H1 (cell line): ENCODE measurements around the gene PROKR1. TPM values are rescaled to one million over a fixed set of nuclear protein-coding genes. Genes with fewer than 3 reads are reported as not detected.

Experiments used
- CBX5 ChIP-seq: fragments of 300-800, 300-1000 bp; sonication (generic); IDR thresholded peaks from 2 replicates; pipeline ENCODE4 v1.7.1; 2016; ENCODE audit warnings: antibody characterized with exemption, low read length, low read depth
- TBP ChIP-seq: IDR thresholded peaks from 2 replicates; pipeline ENCODE4 v1.6.1; 2011; ENCODE audit warnings: low read depth, low read length, improper control_type of control experiment
- polyA plus RNA-seq, 7 experiments: library from polyadenylated mRNA; depleted of rRNA in 3 of 7; stranded (reverse) in 5 of 7; unstranded in 2 of 7; fragments of >200 nt in 5 of 7; fragments of 200-250 nt in 2 of 7; gene quantifications; 1 replicate in 5 of 7; 2 replicates in 1 of 7; 4 replicates in 1 of 7; pipeline versions ENCODE4 v1.2.1 to v1.2.3, GENCODE V29; 2011 to 2013; ENCODE audit warnings: missing spikeins in 2 of 7, mixed read lengths in 2 of 7
- total RNA-seq: library from RNA; stranded (reverse); fragmentation: NEBNext Ultra II Directional; extraction: Animal tissue kit (Norgen Biotek cat#: 25700); gene quantifications from 2 replicates; pipeline ENCODE4 v1.2.1, GENCODE V29; 2021

The PROKR1 gene
- total and polyA plus RNA-seq, 2 of the 8 experiments (the other 6 are each of a cell fraction or from before 2014, with no cell fraction given): 1.8 to 3.9 TPM

DNA sequence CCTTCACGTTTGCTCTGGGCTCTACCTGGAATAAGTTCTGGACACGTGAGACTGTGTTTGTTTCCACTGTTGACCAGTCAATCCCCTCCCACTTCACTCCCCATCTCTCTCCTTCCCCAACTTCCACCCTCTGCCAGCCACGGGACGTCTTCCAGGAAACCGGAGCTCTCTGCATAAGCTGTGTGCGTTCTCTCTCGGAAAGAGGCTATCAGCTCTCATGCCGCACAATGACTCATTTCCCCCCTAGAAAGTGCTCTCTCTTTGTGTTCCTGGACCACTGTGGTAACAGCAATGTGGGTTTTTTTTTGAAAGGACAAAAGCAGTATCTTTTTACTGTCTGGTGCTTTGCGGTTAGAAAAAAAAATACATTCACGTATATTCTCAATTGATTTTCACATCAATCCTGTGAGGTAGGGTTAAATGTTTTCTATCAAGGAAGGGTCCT is 10.2 kb downstream of the PROKR1 start (continued):
- no peak for TF ChIP-seq CBX5
- no peak for TF ChIP-seq TBP
- TF ChIP-seq, all 59 proteins: peak for 0
